Bronchial epithelial cell (primary cell): ENCODE measurements around the gene RESP18. TPM values are rescaled to one million over a fixed set of nuclear protein-coding genes. Genes with fewer than 3 reads are reported as not detected.

Experiments used
- DNase-seq: peaks from one replicate; pipeline ENCODE4 v3.0.0-alpha.2; 2010; ENCODE audit warnings: low read depth
- FAIRE-seq: peaks from 2 replicates; lab custom pipeline; 2011; peaks lifted over from hg19 to GRCh38; lab: Jason Lieb, UNC
- H3K27me3 ChIP-seq: 2 replicates; pipeline ENCODE4 v1.5.1; 2011; ENCODE audit warnings: low read length; ENCODE audit not compliant: control insufficient read depth, insufficient read depth
- H3K36me3 ChIP-seq: 2 replicates; pipeline ENCODE4 v1.5.1; 2011; ENCODE audit warnings: low read length; ENCODE audit not compliant: control insufficient read depth, insufficient read depth
- H3K4me3 ChIP-seq: 2 replicates; pipeline ENCODE4 v1.5.1; 2011; ENCODE audit warnings: mild to moderate bottlenecking, low read depth, low read length, control low read depth
- total RNA-seq: library from RNA; depleted of rRNA; stranded (reverse); fragments of >200 nt; gene quantifications from 2 replicates; pipeline ENCODE4 v1.2.1, GENCODE V29; 2014
- TF ChIP-seq, protein P1 (sequence below): IDR thresholded peaks from 2 replicates; pipeline ENCODE4 v1.5.1; 2011; ENCODE audit warnings: mild to moderate bottlenecking, moderate library complexity, low read length, control low read depth, inconsistent platforms; ENCODE audit not compliant: insufficient read depth, severe bottlenecking

Gene RESP18
- total RNA-seq, 1 donor from 2014 or later: not detected

DNA sequence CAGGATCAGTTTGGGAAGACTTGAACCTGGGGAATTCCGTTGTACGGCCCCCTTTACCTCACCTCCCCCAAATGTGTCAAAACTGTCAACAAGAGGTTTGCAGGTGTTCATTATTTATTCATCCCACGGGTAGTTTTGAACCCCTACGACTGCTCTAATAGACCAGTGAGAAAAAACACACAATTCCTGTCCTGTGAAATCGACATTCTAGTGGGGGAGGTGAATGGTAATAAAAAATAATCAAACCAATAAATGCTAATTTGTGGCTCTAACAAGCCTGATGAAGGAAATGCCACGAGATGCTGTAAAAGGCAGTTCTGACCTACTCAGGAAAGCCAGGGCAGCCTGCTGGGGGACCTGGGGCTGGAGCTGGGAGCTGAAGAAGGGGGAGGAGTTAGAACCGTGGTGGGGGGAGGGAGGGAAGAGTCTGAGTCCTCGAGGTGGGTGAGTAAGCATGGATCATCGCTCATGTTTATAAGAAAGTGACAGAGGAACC lies 53.8 kb downstream of the RESP18 start:
- Histone ChIP-seq H3K27me3 (no peaks in the 10 kb centered on the region), H3K4me3 (peak overlapping the region; percentile 9), H3K36me3 (peaks cover 15% of the 10 kb centered on the region)
- TF ChIP-seq, protein P1, sequence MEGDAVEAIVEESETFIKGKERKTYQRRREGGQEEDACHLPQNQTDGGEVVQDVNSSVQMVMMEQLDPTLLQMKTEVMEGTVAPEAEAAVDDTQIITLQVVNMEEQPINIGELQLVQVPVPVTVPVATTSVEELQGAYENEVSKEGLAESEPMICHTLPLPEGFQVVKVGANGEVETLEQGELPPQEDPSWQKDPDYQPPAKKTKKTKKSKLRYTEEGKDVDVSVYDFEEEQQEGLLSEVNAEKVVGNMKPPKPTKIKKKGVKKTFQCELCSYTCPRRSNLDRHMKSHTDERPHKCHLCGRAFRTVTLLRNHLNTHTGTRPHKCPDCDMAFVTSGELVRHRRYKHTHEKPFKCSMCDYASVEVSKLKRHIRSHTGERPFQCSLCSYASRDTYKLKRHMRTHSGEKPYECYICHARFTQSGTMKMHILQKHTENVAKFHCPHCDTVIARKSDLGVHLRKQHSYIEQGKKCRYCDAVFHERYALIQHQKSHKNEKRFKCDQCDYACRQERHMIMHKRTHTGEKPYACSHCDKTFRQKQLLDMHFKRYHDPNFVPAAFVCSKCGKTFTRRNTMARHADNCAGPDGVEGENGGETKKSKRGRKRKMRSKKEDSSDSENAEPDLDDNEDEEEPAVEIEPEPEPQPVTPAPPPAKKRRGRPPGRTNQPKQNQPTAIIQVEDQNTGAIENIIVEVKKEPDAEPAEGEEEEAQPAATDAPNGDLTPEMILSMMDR: no peak
- FAIRE-seq (no peak), DNase-seq (no peak)

DNA sequence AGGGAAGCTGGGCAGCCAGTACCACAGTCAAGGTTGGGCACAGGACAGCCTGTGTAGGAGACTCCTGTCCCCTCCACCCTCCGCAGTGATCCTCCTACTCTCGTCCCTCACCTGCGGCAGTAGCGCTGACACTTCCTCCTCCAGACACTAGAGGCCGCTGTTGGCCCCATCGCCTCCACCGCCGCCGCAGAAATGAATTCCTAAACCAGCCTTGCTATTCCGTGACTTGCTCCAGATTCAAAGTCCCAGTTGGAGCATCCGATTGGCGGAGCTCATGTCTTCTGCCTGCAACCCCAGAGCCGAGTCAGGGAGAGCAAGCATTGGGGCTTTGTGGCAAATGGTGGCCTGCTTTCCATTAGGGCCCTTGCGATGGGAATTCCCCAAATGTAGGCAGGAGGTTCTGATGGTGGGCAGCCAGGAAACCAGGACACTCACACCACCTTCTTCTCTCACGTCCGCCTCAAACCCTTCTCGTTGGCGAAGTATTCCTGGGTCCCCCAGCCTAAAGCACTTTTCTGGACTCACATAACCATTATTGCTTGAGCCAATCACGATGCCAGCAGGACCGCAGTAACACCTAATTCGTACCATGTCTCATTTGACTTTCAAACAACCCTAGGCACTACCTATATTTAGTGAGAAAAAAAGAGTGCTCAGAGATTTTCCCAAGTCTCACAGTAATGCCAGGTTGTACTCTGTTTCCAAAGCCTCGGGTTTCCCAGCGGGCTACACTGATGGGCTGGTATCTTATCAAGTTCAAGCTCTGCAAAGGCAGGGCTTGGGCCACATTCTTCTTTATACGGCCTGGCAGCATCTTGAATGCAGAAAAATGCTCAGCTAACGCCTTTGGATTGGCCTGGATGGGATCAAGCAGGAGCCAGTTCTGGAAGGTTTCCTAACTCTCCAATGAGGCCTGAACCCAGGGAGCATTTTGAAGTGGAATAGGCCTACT lies 54.6 kb downstream of the RESP18 start:
- FAIRE-seq: no peak
- Histone ChIP-seq H3K27me3 (no peaks in the 10 kb centered on the region), H3K4me3 (no peak overlapping the region), H3K36me3 (peaks cover 15% of the 10 kb centered on the region)
- TF ChIP-seq, protein P1: peak; percentile 95
- DNase-seq: peak; percentile 70

Other genes with a start within 250 kb of the RESP18 start
- gene NHEJ1, start 171.9 kb downstream of the RESP18 start, total RNA-seq: 10.2 and 22.1 TPM in 2 replicates
- gene SLC23A3, start 162.7 kb downstream of the RESP18 start, total RNA-seq: 1.3 and 1.9 TPM in 2 replicates
- gene CNPPD1, start 155.8 kb downstream of the RESP18 start, total RNA-seq: 44.2 and 54.5 TPM in 2 replicates
- gene RETREG2, start 154.5 kb downstream of the RESP18 start, total RNA-seq: 57.4 and 110 TPM in 2 replicates
- gene ZFAND2B, start 126.0 kb downstream of the RESP18 start, total RNA-seq: 55.4 and 59.8 TPM in 2 replicates
- 40.2 and 46.1 TPM in 2 replicates for gene ABCB6, start 113.8 kb downstream of the RESP18 start, total RNA-seq
- gene ATG9A, start 103.1 kb downstream of the RESP18 start, total RNA-seq: 26.3 and 36.4 TPM in 2 replicates
- gene ANKZF1, start 102.9 kb downstream of the RESP18 start, total RNA-seq: 46.3 and 48.9 TPM in 2 replicates
- gene GLB1L, start 87.3 kb downstream of the RESP18 start, total RNA-seq: 3.7 and 4.7 TPM in 2 replicates
- gene STK16, start 87.3 kb downstream of the RESP18 start, total RNA-seq: 48.3 and 50.8 TPM in 2 replicates
- not detected in 2 replicates for gene TUBA4B, start 79.5 kb downstream of the RESP18 start, total RNA-seq
- gene TUBA4A, start 78.8 kb downstream of the RESP18 start, total RNA-seq: 47.9 and 68.7 TPM in 2 replicates
- 57.6 and 60.0 TPM in 2 replicates for gene DNAJB2, start 53.4 kb downstream of the RESP18 start, total RNA-seq
- gene PTPRN, start 23.3 kb downstream of the RESP18 start, total RNA-seq: 0.13 and 1.3 TPM in 2 replicates
- gene DNPEP, start 55.2 kb upstream of the RESP18 start, total RNA-seq: 50.8 and 60.4 TPM in 2 replicates
- not detected in 2 replicates for gene DES, start 85.6 kb upstream of the RESP18 start, total RNA-seq
- 1.8 and 2.4 TPM in 2 replicates for gene SPEG, start 102.1 kb upstream of the RESP18 start, total RNA-seq
- 40.3 and 49.0 TPM in 2 replicates for gene GMPPA, start 166.1 kb upstream of the RESP18 start, total RNA-seq
- under 0.01 and 0.53 TPM in 2 replicates for gene ASIC4, start 181.7 kb upstream of the RESP18 start, total RNA-seq
- 52.7 and 85.5 TPM in 2 replicates for gene CHPF, start 211.1 kb upstream of the RESP18 start, total RNA-seq
- gene TMEM198, start 211.3 kb upstream of the RESP18 start, total RNA-seq: under 0.01 and 0.13 TPM in 2 replicates
- gene OBSL1, start 238.8 kb upstream of the RESP18 start, total RNA-seq: 9.2 and 15.2 TPM in 2 replicates
- gene INHA, start 239.6 kb upstream of the RESP18 start, total RNA-seq: under 0.01 and 0.13 TPM in 2 replicates